Measurements from ENCODE around the gene MKNK1. TPM values are rescaled to one million over a fixed set of nuclear protein-coding genes. Genes with fewer than 3 reads are reported as not detected.

Gene MKNK1
- total RNA-seq, 1 experiment from 2014 or later = 11.3 TPM

- DNase-seq (ENCODE audit: extremely low read depth, low read depth) = no peak
These were observed 35.6 kb downstream of the MKNK1 start for GRCh38 chr1:46568461-46568891.

GRCh38 chr1:46563341-46563740 is 40.7 kb downstream of the MKNK1 start:
- no peak for DNase-seq (ENCODE audit: extremely low read depth, low read depth)

DNA sequence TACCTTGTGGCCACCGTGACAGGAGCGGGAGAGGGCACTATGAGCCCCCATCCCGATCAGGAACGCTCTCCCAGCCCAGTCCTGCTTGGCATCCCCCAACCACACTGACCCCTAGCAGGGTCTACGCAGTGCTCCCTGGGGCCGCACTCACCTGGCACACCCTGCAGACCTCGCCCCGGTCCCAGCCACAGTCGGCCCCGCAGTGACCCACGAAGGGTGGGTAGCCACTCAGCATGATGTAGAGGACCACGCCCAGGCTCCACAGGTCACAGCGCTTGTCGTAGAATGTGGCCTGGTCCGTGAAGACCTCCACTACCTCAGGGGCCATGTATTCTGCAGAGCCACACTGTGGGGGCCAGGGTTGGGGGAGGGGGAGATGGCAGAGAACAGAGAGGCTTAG is 41.6 kb downstream of the MKNK1 start:
- no peak for DNase-seq (ENCODE audit: extremely low read depth, low read depth)

DNA sequence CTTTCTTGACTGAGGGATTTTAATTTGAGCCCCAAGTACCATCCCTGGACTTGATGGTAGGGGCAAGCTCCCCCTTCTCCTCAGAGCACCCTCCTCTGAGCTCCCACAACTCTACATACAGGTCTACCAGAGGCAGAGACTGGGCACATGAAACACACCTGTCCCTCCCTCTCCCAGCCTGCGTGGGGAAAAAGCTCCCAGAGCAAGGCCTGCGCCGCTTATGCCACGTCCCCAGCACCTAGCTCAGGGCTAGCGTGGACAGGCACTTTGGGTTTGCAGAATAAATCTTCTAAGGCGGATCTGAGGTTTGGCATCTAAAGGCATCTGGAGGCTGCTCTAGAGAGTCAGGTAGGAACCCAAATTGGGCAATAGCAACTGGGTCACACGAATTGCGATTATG is 45.1 kb downstream of the MKNK1 start:
- DNase-seq (ENCODE audit: extremely low read depth, low read depth) = no peak

DNA sequence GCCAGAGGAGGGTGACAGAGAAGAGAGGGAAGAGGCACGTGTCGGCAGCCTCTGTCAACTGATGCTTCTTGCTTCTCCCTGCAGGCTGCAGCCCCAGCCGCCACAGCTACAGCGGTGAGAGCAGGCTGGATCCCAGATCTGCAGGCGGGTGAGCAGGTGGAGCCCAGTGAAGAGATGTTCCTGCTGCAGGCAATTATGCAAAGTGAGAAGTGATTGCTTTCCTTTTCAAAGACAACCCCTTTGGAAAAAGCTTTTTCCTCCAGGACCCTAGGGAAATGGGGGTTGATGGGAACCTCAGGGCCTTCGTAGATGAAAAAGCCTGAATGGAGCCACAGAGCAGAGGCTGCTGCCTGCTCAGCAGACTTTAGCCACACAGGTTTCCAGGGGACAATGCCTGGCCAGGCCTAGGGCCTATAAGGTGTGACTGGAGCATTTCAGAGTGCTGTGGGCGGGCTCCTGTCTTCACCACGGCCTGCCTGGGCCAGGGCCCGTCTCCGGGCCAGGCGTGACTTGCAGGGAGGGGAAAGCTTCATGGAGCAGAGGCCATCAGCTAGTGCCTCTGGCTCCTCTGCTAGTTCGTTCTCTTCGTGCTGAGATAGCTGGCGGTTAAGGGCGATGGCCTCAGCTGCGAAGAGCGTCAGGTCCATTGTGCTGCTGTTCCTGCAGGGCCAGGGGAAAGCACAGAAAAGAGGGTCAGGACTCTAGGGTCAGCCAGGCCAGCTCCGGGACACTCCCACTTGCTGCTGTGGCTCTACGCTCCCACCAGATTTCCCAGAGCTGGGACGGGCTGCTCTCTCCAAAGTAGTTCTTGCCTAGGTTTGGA is 45.7 kb downstream of the MKNK1 start:
- no peak for DNase-seq (ENCODE audit: extremely low read depth, low read depth)

- no peak for DNase-seq (ENCODE audit: extremely low read depth, low read depth)
These were observed 46.7 kb downstream of the MKNK1 start for GRCh38 chr1:46557403-46557802.

GRCh38 chr1:46556822-46557221 is 47.2 kb downstream of the MKNK1 start:
- DNase-seq (ENCODE audit: extremely low read depth, low read depth) = no peak

DNA sequence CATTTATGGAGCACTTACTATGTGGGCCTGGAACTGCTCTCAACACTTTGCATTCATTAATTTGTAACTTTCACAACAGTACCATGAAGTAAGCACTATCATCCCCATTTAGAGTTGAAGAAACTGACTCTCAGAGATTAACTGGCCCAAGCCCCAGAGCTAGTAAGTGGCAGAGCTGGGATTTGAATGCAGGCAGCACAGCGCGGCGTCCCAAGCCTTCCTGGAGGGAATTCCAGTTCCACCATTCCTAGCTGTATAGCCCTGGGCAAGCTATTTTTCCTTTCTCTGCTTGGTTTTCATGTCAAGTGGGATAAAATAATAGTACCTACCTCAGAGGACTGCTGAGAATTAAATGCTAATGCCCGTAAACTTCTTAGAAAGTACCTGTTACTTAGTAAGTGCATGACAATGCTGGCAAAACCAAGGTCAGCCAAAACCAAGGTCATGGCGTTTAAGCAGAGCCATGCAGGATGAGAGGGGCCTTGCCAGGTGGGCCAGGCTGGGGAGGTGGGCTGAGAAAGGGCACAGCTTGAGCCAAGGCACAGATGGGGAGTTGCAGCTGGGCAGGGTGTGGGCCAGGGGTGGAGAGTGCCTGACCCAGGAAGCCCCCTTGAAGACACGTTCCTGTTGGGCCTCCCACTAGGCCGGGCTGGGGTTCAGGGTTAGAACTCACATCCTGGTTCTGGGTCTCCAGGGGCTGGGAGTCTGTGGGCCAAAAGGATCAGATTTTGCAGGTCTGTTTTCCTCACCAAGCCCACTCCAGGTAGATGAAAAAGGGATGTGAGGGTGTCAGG is 48.0 kb downstream of the MKNK1 start:
- no peak for DNase-seq (ENCODE audit: extremely low read depth, low read depth)

DNA sequence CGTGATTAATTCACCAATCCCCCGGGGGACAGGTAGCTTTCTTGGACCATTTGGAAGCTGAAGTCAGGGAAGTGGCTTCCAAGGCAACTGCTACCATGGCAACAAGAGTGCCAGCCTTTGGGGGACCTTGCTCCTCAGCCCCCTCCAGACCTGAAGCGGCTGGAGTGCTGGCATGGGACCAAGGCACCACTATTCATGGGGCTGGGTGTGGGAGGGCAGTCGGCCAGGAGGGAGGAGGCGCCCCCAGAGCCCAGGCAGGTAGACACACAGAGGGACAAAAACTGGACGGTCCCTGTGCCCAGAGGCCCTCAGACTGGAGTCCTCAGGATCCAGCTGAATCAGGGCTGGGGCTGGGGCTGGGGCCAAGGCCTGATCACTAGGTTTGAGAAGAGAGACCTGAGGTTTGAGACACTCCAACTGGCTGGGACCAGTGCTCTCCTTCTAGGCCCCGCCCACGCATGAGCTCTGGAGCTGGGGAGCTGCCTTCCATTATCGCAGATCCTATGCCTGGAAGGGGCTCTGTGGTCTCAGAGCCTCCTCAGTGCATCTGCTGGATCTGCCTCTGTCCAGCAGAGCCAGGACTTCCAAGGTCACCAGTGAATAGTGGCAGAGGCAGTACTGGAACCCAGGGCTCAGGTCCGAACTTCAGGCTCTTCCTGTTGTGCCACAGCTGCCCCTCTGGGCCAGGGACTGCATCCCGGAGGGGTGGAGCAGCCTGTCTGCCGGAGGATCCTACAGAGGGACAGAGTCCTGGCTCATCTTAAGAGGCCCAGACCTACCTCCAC is 49.3 kb downstream of the MKNK1 start:
- DNase-seq (ENCODE audit: extremely low read depth, low read depth) = no peak

- no peak for DNase-seq (ENCODE audit: extremely low read depth, low read depth)
These were observed 49.9 kb downstream of the MKNK1 start for GRCh38 chr1:46554236-46554596.

DNA sequence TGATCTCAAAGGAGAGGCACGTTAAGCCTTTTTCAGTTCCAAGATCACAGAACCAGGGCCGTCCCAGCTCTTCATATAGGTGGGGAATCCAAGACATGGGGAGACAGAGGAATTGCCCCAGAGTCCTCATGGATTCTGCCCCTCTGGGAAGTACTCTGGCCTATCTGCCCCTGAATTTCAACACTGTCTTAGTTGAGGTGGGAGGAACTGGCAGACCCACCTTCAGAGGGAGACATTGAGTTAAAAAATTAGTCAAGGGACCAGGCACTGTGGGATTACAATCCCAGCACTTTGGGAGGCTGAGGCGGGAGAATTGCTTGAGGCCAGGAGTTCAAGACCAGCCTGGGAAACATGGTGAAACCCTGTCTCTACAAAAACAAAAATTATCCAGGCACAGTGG is 50.6 kb downstream of the MKNK1 start:
- no peak for DNase-seq (ENCODE audit: extremely low read depth, low read depth)

DNA sequence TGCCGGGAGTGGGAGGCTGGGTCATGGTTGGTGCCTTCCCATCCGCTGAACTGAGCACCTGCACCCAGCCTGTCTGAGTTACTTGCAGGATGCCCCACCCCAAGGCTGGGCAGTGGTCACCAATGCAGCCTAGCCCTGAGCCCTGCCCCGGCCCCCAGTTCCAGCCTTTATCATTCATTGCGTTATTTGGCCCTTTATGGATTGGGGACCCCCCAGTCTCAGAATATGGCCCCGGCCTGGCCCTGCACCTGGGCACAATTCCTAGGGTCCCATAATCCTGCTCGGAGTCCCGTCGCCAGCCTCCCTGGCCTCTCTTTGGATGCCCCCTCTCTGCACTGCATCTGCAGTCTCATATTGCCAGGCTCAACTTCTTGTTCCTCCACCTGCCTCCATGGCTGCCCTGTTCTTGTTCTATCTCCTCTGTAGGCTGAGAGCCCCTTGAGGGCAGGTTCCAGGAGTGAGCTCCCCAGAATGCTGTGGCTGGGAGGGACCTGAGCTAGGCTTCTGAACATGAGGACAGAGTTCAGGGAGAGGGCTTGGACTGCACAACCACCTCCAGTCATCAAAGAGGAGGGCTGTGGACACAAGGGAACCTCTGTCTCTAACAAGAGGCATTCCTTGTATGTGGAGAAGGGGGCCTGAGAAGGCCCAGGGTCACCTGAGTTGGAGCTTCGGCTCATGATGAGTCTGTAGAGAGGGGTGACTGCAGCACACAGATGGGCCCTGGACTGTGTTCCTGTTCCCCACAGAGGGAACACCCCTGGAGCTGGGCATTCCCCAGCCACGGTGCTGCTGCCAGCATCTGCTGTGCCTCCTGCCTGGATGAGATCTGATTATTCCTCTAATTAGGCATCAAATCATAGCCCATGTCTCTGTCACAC is 51.5 kb downstream of the MKNK1 start:
- DNase-seq (ENCODE audit: extremely low read depth, low read depth) = no peak

DNA sequence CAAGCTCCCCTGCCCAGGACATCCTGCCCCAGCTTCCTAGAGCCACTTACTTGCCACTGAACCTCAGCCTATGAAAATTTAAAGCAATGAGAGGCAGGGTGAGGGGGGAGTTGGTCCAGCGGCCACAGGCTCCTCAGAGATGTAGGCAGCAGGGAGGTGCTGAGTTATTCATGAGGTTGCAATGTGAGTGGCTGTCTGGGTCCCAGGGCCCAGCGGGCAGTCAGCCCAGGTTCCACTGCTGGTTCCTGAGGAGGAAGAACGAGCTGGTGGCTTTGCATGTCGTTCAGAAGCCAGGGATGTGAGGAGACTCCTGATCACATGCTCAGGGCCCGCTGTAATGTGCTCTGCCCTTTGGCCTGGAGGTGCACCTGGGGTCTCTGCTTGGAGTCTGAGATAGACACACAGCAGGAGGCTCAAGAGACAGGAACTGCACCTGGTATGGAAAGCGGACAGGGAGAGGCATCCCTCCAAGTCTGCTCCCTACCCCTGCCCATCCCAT is 52.4 kb downstream of the MKNK1 start, which contains the start of gene KNCN:
Gene KNCN, minus strand, starts transcription at position 51 of the 499 bp plus-strand sequence. CDS start 432 bp downstream, outside the sequence.
- no peak for DNase-seq (ENCODE audit: extremely low read depth, low read depth)

- no peak for DNase-seq (ENCODE audit: extremely low read depth, low read depth)
These were observed 53.3 kb downstream of the MKNK1 start for GRCh38 chr1:46550751-46551231.

DNA sequence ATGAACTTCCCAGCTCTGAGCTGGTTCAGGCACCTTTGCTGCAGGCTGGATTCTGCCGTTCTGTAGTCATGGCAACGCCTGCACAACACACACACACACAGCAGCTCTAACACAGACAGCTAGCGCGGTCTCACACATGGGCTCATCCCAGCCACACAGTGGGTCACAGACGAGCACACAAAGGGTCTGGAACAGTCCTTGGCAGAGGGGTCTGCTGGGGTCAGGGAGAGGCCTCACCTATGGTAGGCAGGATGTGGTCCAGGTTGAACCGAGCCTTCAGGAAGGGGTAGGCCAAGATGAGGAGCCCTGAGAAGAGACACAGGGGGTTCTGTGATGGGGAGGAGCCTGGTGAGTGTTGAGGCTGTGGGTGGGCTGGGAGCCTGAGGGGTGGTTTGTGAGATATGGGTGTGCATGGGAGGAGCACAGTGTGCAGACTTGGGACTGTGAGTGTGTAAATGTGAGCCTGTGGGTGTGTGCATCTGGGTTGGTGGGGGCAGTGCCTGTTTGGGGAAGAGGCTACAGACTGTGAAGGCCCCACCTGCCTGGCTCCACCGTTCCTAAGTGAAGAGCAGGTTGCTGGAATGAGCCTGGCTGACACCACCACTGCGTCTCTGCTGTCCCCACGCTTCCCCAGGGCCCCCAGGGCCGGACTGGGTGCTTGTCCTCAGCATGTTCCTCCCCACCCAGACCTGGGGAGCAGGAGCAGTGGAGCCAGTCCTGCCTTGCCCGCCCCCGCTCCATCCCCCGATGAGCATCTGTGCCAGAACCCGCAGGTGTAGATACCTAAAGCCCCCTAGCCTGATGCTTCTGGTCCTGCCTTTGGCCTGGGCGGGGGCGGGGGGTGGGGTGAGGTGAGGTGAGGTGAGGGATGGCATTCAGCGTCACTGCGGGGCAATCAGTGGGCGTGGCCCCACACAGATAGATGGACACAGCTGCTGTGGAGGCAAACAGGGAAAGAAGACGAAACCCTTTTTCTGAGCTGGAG is 54.1 kb downstream of the MKNK1 start:
- no peak for DNase-seq (ENCODE audit: extremely low read depth, low read depth)

DNA sequence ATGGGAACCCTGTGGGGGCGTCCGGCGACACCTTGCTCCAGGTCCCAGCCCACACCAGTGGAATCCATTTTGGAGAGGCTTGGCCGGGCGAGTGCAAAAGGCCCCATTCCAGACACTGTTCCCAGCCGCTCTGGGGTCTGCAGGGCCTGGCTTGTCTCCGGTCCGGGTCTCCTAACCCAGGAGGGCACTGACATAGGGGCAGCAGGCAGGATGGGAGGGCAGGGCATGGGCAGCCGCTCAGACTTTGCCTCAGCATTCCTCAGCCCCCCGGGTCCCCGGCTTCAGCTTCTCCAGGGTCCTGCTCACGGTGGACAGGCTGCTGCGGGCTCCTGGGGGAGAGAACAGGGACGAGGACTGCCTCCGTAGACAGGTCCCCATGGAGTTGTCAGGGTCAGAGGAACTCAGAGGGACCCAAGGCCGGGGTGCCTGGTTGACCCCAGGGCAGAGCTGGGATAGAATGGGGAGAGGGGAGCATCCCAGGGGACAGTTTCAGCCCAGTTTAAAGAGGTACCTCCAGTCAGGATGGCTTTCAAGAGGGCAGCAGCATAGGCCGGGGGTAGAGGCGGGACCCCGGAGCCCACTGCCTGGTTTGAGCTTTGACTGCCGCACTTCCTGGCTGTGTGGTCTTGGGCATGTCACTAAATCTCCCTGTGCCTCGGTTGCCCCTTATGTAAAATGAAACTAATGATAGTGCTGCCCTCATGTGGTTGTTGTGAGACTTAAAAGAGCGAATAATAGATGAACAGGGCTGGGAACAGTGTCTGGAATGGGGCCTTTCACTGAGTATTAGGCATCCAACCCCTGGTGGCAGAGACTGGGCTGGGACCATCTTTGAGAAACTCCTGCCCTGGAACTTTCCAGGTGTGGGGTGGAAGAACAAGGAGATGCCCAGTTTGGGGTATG is 56.3 kb downstream of the MKNK1 start:
- DNase-seq (ENCODE audit: extremely low read depth, low read depth) = peak; percentile 54

DNA sequence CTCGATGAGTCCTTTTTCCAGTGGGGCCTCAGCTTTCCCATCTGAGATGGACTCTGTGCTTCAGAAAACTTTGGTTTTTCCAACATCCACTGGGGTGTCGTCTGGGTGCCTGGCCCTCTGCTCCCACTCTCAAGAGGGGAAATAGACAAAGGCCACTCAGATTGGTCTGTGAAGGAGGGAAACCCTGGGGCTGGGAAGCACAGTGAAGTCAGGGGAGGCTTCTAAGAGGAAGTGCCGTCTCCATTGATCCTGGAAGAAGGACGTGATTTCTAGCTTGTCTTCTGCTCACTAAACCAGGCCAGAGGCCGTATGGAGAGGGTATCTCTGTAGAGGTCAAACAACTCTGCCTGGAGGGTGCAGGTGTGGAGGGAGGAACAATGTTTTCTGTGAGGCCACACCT is 57.9 kb downstream of the MKNK1 start:
- DNase-seq (ENCODE audit: extremely low read depth, low read depth) = no peak

GRCh38 chr1:46545784-46546183 is 58.3 kb downstream of the MKNK1 start:
- DNase-seq (ENCODE audit: extremely low read depth, low read depth) = no peak
